OCI-LY3 (cell line): Measurements from ENCODE around the gene FDXACB1.

Experiments
- EZH2phosphoT487 ChIP-seq: fragments of 200-600 bp; shearing (Covaris generic); IDR thresholded peaks from 2 replicates; pipeline ENCODE4 v1.6.1; 2018; ENCODE audit warnings: antibody characterized with exemption, mixed run types, low read depth
- TF ChIP-seq, protein P1 (sequence below): fragments of 200-600, 300-600 bp; sonication (generic); IDR thresholded peaks from 2 replicates; pipeline ENCODE4 v1.5.1; 2014; ENCODE audit warnings: antibody characterized with exemption, low read length, low read depth

DNA sequence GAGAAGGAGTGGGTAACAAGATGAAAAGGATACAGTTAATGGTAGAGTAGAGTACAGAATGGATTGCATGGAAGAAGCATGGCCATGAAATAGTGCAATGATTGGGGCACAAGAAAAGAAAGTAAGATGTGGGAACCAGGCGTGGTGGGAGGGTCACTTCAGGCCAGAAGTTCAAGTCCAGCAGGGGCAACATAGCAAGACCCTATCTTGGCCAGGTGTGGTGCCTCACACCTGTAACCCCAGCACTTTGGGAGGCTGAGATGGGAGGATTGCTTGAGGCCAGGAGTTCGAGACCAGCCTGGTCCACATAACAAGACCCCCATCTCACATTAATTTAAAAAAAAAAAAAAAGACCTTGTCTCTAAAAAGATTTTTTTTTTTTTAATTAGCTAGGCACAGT lies 38.3 kb upstream of the FDXACB1 start:
- TF ChIP-seq, protein P1, sequence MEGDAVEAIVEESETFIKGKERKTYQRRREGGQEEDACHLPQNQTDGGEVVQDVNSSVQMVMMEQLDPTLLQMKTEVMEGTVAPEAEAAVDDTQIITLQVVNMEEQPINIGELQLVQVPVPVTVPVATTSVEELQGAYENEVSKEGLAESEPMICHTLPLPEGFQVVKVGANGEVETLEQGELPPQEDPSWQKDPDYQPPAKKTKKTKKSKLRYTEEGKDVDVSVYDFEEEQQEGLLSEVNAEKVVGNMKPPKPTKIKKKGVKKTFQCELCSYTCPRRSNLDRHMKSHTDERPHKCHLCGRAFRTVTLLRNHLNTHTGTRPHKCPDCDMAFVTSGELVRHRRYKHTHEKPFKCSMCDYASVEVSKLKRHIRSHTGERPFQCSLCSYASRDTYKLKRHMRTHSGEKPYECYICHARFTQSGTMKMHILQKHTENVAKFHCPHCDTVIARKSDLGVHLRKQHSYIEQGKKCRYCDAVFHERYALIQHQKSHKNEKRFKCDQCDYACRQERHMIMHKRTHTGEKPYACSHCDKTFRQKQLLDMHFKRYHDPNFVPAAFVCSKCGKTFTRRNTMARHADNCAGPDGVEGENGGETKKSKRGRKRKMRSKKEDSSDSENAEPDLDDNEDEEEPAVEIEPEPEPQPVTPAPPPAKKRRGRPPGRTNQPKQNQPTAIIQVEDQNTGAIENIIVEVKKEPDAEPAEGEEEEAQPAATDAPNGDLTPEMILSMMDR = no peak
- no peak for TF ChIP-seq EZH2phosphoT487
